Measurements from ENCODE around the gene FRAS1. TPM values are rescaled to one million over a fixed set of nuclear protein-coding genes. Genes with fewer than 3 reads are reported as not detected.
A peak's percentile ranks its signal among the peaks of the same experiment; 100 is the strongest.

The FRAS1 gene
- total RNA-seq, 2 donors from 2014 or later, result 77.0 to 78.3 TPM

DNA sequence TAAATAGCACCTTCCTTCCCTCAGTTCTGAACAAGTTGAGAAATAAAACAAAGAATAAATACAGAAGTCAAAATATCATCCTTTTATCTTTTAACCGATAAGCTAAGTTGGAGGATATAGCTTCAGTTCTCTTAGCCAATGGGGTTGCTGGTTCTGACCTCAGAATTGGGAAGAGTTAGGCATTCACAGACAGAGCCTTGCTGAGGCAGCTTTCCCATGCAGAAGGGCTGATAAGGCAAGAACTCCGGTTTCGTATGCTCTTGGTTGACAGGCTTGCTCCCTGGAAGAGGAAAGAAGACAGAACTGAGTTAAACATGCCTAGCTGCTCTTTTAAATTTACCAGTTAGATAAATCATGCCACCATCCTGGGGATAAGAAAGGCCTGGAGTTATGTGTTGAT, 17.6 kb downstream of the FRAS1 start:
- TF ChIP-seq, protein P1, sequence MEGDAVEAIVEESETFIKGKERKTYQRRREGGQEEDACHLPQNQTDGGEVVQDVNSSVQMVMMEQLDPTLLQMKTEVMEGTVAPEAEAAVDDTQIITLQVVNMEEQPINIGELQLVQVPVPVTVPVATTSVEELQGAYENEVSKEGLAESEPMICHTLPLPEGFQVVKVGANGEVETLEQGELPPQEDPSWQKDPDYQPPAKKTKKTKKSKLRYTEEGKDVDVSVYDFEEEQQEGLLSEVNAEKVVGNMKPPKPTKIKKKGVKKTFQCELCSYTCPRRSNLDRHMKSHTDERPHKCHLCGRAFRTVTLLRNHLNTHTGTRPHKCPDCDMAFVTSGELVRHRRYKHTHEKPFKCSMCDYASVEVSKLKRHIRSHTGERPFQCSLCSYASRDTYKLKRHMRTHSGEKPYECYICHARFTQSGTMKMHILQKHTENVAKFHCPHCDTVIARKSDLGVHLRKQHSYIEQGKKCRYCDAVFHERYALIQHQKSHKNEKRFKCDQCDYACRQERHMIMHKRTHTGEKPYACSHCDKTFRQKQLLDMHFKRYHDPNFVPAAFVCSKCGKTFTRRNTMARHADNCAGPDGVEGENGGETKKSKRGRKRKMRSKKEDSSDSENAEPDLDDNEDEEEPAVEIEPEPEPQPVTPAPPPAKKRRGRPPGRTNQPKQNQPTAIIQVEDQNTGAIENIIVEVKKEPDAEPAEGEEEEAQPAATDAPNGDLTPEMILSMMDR (conservative IDR thresholded peaks at IDR 0.05), result no peak
- DNase-seq, result no peak
- Histone ChIP-seq H3K36me3 (ENCODE audit: control insufficient read depth, insufficient read depth, low read length) (peaks cover 33% of the 10 kb centered on the region), H3K27me3 (ENCODE audit: control insufficient read depth, insufficient read depth, low read length, poor library complexity, severe bottlenecking) (no peaks in the 10 kb centered on the region), H3K27ac (ENCODE audit: low read depth, low read length) (peak overlapping the region; percentile 37), H3K4me1 (ENCODE audit: control insufficient read depth, insufficient read depth, low read length) (no peaks in the 10 kb centered on the region), H3K9ac (ENCODE audit: extremely low read depth, low read length, poor library complexity, severe bottlenecking) (no peak overlapping the region), H3K4me3 (ENCODE audit: low read length) (no peak overlapping the region), H3K9me3 (ENCODE audit: control insufficient read depth, low read length) (no peaks in the 10 kb centered on the region)
- H3K4me1 Mint-ChIP-seq, result no peaks in the 10 kb centered on the region
- H3K9me3 Mint-ChIP-seq, result no peaks in the 10 kb centered on the region
- H3K36me3 Mint-ChIP-seq (ENCODE audit: low read depth), result peaks cover 4% of the 10 kb centered on the region
- 74 to 88% methylated on average over 2 to 3 of the region's 3 CpGs for WGBS, 2 experiments (ENCODE audit: insufficient coverage in 1 of 2, insufficient read length in 1 of 2)
- H3K4me3 Mint-ChIP-seq, result no peak overlapping the region
- no peak overlapping the region for H3K27ac Mint-ChIP-seq
- no peaks in the 10 kb centered on the region for H3K27me3 Mint-ChIP-seq (ENCODE audit: insufficient read depth)

GRCh38 chr4:78075986-78076385, 18.9 kb downstream of the FRAS1 start:
- H3K4me1 ChIP-seq (ENCODE audit: control insufficient read depth, insufficient read depth, low read length), result peaks cover 3% of the 10 kb centered on the region
- Mint-ChIP-seq H3K9me3 (no peaks in the 10 kb centered on the region), H3K27ac (no peak overlapping the region), H3K27me3 (ENCODE audit: insufficient read depth) (no peaks in the 10 kb centered on the region), H3K4me1 (peaks cover 4% of the 10 kb centered on the region), H3K4me3 (no peak overlapping the region), H3K36me3 (ENCODE audit: low read depth) (peaks cover 6% of the 10 kb centered on the region)
- TF ChIP-seq, protein P1 (conservative IDR thresholded peaks at IDR 0.05), result no peak
- H3K27me3 ChIP-seq (ENCODE audit: control insufficient read depth, insufficient read depth, low read length, poor library complexity, severe bottlenecking), result no peaks in the 10 kb centered on the region
- 100% methylated on average over 1 of the region's 1 CpG; no CpG with 5 or more reads in 1 of the 2 experiments for WGBS, 2 experiments (ENCODE audit: insufficient coverage in 1 of 2, insufficient read length in 1 of 2)
- H3K4me3 ChIP-seq (ENCODE audit: low read length), result no peak overlapping the region
- H3K9me3 ChIP-seq (ENCODE audit: control insufficient read depth, low read length), result no peaks in the 10 kb centered on the region
- H3K27ac ChIP-seq (ENCODE audit: low read depth, low read length), result no peak overlapping the region
- H3K36me3 ChIP-seq (ENCODE audit: control insufficient read depth, insufficient read depth, low read length), result peaks cover 36% of the 10 kb centered on the region
- DNase-seq, result no peak
- H3K9ac ChIP-seq (ENCODE audit: extremely low read depth, low read length, poor library complexity, severe bottlenecking), result no peak overlapping the region

GRCh38 chr4:78078101-78078500, 21.0 kb downstream of the FRAS1 start:
- no peak overlapping the region for H3K4me3 Mint-ChIP-seq
- peaks cover 4% of the 10 kb centered on the region for H3K36me3 Mint-ChIP-seq (ENCODE audit: low read depth)
- no peak for DNase-seq
- no peak overlapping the region for H3K4me3 ChIP-seq (ENCODE audit: low read length)
- H3K9me3 Mint-ChIP-seq, result no peaks in the 10 kb centered on the region
- TF ChIP-seq, protein P1 (conservative IDR thresholded peaks at IDR 0.05), result no peak
- peaks cover 6% of the 10 kb centered on the region for H3K4me1 Mint-ChIP-seq
- H3K36me3 ChIP-seq (ENCODE audit: control insufficient read depth, insufficient read depth, low read length), result peaks cover 25% of the 10 kb centered on the region
- H3K9ac ChIP-seq (ENCODE audit: extremely low read depth, low read length, poor library complexity, severe bottlenecking), result no peak overlapping the region
- no peaks in the 10 kb centered on the region for H3K9me3 ChIP-seq (ENCODE audit: control insufficient read depth, low read length)
- 100% methylated on average over 1 of the region's 1 CpG; no CpG with 5 or more reads in 1 of the 2 experiments for WGBS, 2 experiments (ENCODE audit: insufficient coverage in 1 of 2, insufficient read length in 1 of 2)
- peaks cover 4% of the 10 kb centered on the region for H3K4me1 ChIP-seq (ENCODE audit: control insufficient read depth, insufficient read depth, low read length)
- H3K27me3 ChIP-seq (ENCODE audit: control insufficient read depth, insufficient read depth, low read length, poor library complexity, severe bottlenecking), result no peaks in the 10 kb centered on the region
- no peak overlapping the region for H3K27ac Mint-ChIP-seq
- no peaks in the 10 kb centered on the region for H3K27me3 Mint-ChIP-seq (ENCODE audit: insufficient read depth)
- H3K27ac ChIP-seq (ENCODE audit: low read depth, low read length), result no peak overlapping the region
